IPS-11a (cell line): ENCODE data around the gene INPP4B.

Experiments
- H3K4me3 ChIP-seq: one replicate; pipeline ENCODE4 v1.5.1; 2013; ENCODE audit warnings: low read depth, low read length, control low read depth

The INPP4B gene

DNA sequence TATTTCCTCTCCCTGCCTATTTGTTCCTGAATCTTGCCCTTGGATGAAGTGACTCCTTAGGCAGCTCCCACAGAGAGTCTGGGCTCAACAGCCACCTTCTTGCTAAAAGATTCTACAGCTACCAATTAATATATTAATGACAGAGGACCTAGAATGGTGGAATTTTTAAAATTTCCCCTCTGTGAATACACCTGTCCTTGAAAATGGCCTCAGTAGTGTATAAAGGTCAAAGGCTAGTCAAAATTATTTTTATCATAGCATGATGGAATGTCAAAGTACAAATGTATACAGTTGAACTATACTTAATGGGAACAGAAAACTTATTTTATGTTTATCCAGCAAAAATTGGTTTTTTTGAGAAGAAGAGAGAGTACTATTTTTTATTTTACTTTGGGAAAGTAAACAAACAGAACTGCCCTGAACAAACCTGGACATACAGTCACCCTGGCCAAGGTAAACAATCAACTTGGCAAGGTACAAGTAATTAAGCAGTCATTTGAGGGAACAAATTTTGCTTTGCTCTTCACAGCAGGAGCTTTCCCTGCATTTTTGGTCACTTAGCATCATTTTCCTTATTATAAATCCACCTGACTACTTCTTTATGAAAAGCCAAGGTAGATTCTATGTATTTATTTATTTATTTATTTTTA is 250.8 kb downstream of the INPP4B start:
- no peak overlapping the region for H3K4me3 ChIP-seq

DNA sequence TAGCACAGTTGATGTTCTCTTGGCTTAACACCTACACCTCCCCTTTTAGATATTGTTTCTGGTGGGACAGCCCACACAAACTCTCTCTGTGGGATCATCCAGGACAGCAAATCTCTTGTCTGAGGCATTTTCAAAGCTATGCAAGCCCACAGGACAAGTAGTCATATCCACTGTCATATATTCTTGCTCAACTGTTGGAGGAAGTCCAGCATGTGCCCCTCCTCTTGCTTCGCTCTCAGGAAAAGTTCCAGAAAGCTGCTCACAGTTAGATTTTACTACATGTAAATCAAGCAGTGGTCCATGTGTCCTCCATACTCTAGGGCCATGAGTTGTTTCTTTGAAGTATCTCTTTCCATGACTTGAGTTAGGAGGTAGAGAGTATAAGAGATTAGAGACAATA is 260.7 kb downstream of the INPP4B start:
- H3K4me3 ChIP-seq, result no peak overlapping the region

DNA sequence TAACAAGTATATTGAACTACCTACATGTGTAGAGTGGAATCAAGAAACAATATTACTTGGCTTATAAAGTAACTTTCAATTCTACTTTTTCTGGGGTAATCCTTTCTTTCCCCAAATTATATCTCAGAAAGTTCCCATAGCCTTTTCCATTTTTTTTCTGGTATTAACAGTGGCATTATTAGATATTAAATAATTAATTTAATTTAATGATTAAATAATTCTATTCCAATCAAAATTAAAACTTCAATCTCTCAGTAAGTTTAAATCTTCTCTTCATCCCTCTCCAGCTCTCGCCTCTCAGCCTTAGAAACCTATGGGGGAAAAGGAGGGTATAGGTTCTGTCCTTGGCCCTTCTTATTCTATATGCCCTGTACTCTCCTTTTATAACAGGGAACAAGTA is 262.4 kb downstream of the INPP4B start:
- H3K4me3 ChIP-seq, result no peak overlapping the region

DNA sequence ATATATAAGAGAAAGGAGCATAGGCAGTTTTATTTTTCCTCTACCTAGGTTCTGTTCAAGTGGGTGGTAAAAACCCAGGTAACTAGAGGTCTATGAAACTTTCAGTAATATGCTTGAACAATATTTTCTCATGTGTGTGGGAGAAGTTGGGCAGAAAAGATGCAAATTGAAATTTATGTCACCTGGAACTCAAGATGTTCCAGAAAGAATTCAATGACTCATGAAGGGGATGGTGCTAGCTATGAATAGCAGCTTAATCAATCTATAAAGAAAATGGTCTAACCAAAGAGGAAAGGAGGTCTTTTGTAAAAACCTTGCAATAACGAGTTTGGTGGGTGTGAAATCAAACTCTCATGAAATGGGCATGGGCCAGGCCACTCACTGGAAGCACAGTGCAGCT is 263.8 kb downstream of the INPP4B start:
- H3K4me3 ChIP-seq, result no peak overlapping the region

DNA sequence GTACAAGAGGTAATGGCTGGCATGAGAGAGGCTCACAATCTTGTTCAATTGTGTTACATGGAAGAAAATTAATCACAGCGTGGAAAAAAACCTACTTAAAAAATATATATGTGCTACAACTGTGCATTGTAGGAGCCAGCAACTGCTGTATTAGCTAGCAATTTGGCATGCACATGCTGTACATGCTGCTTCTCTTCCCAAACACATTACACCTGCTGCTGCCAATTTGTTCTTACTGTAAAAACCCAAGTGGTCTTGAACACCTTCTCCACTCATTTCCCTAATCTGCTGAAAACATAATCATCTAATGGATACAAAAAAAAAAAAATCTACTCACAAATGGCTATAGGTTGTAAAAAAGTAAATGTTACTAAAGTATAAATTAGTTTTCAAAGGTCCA is 264.2 kb downstream of the INPP4B start:
- no peak overlapping the region for H3K4me3 ChIP-seq

DNA sequence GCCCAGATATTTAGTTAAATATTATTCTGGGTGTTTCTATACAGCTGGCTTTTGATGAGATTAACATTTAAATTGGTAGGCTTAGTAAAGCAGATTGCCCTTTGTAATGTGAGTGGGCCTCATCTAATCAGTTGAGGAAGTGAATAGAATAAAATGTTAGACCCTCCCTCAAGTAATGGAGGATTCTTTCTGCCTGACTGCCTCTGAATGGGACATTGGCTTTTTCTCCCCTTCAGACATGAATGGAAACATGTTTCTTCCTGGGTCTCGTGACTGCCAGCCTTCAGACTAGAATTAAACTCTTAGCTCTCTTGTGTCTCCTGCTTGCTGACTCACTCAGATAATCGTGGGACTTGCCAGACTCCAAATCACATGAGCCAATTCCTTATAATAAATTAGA is 266.7 kb downstream of the INPP4B start:
- no peak overlapping the region for H3K4me3 ChIP-seq

DNA sequence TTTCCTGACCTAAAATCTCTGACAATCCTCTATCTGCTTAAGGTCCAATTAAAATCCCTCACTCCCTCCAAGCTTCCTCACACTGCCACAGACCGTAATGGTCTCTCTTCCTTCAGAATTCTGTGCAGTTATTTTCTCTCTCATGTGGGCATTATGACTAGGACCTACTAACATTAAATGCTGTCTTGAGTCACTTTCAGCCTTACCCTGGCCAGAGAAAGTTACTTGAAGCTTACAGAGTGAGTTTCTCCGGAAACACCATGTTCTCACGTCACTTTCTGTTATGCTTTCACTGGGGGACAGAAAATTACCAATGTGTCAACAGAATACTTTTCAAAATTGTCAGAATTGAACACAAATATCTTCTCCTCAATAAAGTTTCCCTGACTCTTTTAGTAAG is 271.8 kb downstream of the INPP4B start:
- H3K4me3 ChIP-seq, result no peak overlapping the region

DNA sequence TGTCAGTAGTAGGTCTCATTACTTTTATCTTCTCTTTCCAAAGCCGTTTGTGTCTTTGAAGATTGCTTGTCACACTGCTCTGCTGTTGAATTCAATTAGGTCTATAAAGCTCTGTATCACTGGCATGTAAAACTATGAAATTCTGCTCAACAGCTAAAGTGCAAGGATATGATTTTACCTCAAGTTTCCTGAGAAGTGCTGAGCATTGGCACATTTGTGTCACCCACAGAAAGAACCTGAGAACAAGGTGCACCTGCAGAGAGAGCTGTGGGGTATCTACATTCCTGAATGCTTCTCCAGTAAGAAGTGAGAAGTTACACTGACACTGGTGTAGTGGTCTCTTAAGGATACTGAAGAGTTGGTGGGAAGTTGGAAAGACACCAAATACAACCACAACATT is 274.0 kb downstream of the INPP4B start:
- no peak overlapping the region for H3K4me3 ChIP-seq

DNA sequence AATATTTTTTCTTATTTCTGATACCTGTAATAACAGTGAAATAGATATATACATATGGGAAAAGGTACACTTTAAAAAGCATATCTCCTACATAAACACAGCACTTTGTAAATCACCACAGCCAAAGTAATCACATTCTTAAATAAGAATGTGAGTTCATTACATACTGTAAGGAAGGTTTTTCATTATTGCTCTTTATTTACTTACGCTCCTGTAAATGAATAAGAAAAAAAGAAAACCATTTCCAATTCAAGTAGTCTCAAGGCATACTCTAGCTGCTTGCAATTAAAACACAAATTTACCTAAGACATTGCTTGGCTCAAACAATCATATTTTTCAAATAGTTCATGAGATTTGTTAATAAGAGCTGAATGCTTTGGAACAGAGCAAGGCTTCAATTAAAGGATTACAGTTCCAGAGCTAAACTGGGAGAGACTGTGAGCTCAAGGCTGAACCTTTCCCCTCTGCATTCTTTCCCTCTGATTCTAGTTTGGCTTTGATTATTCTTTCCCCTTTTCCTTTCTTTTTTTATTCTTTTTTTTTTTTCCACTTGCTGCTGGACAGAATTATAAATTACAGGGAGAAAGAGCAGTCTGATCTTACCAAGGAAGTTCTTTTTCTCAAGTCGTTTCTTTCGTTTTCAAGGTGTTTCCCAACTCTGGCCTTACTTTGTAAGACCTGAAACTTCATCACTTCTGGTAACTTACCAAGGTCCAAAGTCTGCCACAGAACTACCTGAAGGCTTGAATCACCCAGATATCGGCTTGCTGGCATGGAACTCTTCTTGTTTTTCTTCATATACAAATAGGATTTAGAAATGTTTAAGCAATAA is 278.3 kb downstream of the INPP4B start:
- no peak overlapping the region for H3K4me3 ChIP-seq

DNA sequence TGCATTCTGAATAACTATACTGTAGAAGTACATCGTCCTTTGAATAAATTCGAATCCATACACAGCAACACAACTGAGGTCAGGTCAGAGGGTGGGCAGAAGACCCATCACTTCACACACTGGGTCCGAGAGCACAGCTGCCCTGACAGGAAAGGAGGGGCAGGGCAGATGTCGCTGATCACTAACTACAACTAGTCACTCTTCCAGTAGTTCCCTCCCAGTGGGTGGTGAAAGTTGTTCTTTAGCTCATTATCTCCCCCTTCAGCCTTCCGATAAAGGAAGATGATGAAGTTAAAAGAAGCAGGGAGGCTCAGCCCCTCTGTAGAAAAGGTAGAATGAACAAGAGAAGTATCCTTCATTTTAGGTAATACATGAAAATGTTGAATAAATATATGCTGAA is 278.9 kb downstream of the INPP4B start:
- H3K4me3 ChIP-seq, result no peak overlapping the region

DNA sequence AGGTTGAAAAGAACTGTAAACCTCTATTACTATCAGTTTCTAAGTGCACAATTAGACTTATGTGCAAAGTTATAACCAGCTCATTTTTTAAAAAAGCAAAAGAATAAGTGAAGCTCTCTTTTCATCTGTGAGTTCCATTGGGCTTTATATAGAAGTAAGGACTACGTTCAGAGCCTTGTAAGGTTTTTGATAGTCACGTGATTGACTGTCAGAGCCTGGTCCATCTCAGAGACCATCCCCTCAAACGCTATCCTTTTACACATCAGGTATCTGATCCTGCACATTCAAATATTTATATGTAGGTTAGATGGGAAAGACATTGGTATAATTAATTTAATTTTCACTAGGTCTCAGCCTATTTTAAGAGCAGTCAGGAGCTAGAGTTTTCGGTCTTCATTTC is 279.3 kb downstream of the INPP4B start:
- no peak overlapping the region for H3K4me3 ChIP-seq

DNA sequence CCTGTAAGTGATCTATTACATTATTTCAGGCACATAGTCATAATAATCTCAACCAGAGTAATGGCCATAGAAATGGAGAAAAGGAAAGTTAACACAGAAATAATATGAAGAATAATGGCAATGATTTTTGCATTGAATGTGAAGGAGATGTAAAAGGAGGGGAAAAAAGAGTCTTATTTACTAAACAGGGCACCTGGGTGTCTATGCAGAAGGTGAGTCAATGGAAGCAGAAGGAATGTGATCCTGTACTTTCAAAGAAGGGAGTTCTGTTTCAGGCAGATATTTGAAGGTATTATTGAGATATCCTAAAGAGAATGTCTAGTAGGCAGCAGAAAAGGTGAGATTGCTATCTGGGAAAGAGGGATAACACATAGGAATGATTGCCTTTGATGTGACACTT is 279.9 kb downstream of the INPP4B start:
- H3K4me3 ChIP-seq, result no peak overlapping the region

DNA sequence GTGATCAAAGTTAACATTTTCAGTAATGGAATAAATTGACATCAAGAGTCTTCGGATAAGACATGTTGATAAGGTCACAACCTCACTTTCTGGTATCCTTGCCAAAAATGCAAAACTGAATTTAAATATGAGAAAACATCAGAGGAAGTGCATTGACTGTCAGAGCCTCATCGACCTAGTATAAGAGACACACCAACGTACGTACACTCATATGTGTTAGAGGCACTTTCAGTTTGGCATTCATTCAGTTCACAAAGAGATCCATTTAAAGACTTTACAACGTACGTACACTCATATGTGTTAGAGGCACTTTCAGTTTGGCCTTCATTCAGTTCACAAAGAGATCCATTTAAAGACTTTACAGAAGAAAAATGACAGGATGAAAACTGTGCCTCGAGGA is 280.3 kb downstream of the INPP4B start:
- no peak overlapping the region for H3K4me3 ChIP-seq

DNA sequence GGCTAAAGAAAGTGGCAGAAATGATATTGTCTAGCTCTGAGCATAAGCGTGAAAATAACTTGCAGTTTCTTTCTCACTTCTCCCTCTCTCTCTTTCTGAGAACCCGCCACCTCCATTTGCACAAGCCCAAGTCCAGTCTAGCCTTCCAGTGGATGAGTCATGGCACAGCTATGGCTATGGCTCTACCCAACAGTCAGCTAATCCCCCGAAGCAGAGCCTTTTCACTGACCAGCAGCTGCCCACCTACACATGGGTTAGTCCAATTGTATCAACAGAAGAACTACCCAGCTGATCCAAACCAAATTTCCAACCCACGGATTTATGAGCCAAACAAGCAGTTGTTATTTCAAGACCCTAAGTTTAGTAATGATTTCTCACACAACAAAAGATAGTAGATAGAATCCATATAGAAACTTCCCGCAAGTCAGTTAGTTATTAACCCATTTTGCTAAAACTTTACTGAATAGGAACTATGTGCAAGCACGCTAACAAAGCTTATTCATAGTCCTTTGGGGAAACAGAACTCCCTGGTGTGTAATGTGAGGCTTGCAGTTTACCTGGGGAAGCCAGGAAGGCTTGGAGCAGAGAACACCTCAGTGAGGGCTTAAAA is 282.3 kb downstream of the INPP4B start:
- H3K4me3 ChIP-seq, result no peak overlapping the region

DNA sequence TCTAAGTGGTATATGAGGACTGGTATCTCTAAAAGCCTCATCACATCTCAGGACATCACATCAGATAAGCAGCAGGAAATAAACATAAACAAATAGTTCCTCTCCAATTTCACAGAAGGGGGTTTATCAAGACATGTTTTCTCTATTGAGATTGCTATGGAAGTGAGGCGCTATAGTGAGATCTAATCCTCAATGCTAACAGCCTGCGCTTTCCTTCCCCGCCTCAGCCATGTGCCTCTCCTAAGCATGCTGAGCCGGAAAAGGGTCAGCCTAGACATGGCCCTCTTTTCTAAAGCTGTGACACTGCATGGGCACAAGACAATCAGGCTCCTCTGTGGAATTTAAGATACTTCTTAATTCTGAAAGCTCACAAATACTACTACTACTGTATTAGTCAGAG is 286.1 kb downstream of the INPP4B start:
- H3K4me3 ChIP-seq, result no peak overlapping the region

DNA sequence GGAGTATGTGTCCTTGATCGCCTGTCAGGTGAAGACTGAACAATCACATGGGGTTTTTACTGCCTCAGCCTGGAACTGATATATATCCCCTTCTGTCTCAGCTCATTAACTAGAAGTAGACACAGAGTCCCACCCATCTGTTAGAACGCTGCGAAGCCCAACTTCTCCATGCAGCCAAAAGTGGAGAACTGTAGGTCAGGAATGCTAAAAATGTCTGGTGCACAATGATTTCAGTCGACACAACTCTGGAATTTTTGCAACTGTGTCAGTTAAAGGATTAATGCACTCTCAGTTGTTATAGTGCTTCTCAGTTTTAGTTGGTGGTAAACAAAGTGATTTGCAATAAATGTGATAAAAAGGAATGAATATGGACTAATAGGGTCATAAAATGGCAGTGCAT is 287.2 kb downstream of the INPP4B start:
- H3K4me3 ChIP-seq, result no peak overlapping the region

DNA sequence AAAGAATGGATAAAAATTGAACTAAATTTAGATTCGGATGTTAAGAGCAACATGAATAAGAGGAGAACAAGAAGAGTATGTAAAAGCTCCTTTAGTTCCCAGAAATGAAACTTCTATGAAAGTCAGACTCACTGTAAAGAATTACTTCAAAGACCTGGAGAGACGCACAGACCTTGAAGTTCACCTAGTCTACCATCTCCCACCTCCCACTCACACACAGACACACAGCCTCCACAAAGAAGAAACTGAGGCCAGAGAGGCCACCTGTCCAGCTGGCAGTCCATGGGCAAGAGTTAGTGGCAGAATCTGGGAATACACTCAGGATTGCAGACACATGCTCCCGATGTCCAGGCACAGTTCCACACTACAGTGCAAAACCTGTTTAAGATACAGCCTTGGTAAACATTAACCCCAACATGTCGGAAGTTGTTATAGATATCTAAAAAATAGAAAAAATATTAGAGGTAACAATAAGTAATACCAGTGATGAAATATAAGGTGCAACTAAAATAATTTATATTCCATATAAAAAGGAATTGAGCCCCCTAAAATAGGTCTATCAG is 288.8 kb downstream of the INPP4B start:
- no peak overlapping the region for H3K4me3 ChIP-seq

DNA sequence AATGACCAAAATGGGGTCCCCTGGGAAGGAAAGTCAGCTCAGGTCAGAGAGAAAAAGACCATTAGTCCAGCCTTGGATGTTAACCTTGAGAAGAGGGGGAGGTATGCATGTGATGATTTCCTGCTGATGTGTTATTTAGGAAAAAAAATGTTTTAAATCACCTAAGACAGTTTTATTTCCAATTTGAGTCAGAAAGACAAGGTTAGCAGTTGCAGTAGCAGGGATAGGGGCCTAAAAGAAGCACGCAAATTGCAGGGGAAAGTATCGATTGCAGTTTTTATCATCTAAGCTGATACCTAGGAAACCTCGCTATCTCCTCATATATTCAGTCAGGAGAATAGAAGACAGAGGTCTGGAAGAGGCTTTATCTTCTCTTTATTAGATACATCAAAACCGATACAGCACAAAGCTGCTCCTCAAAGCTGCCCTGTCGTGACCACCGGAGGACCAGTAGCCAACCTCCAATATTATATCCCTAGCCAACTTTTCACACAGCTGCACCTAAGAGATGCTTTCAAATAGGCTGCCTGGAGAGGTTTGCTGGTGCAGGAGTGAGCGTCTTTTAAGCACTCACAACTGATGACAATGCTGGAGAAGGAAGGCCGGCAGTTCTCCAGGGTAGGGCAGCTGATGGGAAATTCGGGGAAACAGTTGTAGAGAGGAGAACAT is 289.4 kb downstream of the INPP4B start:
- no peak overlapping the region for H3K4me3 ChIP-seq

DNA sequence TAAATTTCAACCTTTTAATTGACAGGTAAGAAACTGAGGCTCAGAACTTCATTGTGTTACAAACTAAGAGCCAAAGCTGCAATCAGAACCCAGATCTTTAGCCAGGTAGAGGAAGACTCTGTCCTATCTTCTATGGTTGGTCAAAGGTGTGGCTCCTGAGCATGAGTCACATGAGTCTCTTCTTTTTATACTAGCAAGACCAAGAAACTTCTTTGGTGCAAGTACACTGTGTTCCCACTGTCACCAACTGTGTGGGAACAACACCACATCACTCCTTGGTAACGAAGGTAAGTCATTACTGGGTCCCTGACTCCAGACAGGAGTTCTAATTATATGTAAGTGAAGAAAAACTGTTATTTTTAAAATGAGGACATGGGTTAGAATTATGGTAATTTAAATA is 290.1 kb downstream of the INPP4B start:
- no peak overlapping the region for H3K4me3 ChIP-seq

DNA sequence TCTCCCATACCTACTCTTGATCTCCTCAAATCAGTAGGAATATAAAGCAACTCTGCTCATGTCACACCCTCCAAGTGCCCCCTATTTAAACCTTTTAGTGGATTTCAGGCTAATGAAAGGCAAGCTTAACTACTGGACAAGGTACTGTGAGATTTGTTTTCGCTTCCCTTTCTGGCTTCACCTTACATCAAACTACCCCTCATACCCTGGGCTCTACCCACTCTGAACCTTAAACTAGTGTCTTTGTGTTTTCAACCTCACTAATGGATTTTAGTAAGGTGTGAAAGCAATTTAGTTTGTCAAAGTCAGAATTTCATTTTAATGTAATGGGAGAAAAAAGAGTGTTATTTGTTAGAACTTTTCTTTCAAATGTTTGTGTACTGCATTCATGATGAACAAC is 291.7 kb downstream of the INPP4B start:
- H3K4me3 ChIP-seq, result no peak overlapping the region

DNA sequence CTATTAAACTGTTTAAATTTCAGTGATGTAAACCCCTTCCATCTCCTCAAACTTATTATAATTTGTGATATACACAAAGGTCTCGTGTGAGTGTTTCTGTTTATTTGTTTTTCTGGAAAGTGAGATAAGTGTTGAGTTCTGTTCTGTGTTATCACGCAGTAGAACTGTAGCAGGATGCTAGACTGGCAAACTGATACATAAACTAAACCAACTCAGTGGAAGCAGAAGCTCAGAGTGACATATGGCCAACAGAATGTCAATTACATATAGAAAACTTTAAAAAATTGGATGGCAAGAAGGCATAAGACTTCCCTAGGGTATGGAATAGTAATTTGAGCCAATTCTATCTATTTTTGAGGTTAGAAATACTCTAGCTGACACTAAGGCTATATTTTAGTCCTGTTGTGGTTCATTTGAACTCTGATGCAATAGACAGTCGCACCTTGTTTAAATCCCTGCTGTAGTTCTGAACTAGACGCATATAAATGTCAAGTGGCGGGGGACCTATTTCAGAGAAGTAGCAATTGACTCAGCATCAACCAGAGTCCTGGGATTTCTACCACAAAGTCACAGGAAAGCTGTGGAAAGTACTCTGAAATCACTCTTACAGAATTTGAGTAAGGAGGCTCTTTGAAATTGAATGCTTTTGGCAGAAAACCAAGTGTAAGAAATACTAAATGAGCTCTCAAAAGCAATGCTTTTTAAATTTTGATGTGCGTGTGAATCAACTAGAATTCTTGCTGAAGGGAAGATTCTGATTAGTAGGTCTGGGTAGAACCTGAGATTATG is 294.4 kb downstream of the INPP4B start:
- H3K4me3 ChIP-seq, result no peak overlapping the region
